ENCODE data around the gene ANO8. TPM values are rescaled to one million over a fixed set of nuclear protein-coding genes. Genes with fewer than 3 reads are reported as not detected.

The ANO8 gene
- total and polyA plus RNA-seq, 2 of the 13 experiments (the other 11 are each of a cell fraction or from before 2014, with no cell fraction given) = 1.8 to 3.5 TPM

- TF ChIP-seq ZNF318 (CRISPR knock-in tag; IDR thresholded peaks at IDR 0.05) (peak; percentile 47; the same call in 1 of the 2 replicates), ZNF143 (CRISPR knock-in tag; IDR thresholded peaks at IDR 0.05) (0 out of 2 replicates have a peak, but pooled peaks have one; percentile 18), ZNF414 (CRISPR knock-in tag; IDR thresholded peaks at IDR 0.05) (0 out of 2 replicates have a peak, but pooled peaks have one; percentile 57), EEA1 (CRISPR knock-in tag; IDR thresholded peaks at IDR 0.05; ENCODE audit: borderline replicate concordance) (0 out of 2 replicates have a peak, but pooled peaks have one; percentile 41), SP4 (CRISPR knock-in tag; IDR thresholded peaks at IDR 0.05) (peak; percentile 42; the same call in 1 of the 2 replicates), TBP (CRISPR knock-in tag; IDR thresholded peaks at IDR 0.05) (no peak), BCL6 (CRISPR knock-in tag; IDR thresholded peaks at IDR 0.05) (0 out of 2 replicates have a peak, but pooled peaks have one; percentile 18), ZNF552 (CRISPR knock-in tag; IDR thresholded peaks at IDR 0.05; ENCODE audit: borderline replicate concordance) (0 out of 2 replicates have a peak, but pooled peaks have one; percentile 48), KLF16 (CRISPR knock-in tag; IDR thresholded peaks at IDR 0.05) (peak in 1 of 2 experiments; percentile 50; a peak in 1 of 4 replicates), ZNF564 (CRISPR knock-in tag; IDR thresholded peaks at IDR 0.05) (no peak), KDM3A (CRISPR knock-in tag; IDR thresholded peaks at IDR 0.05; ENCODE audit: low read depth) (peak; percentile 67; the same call in 1 of the 2 replicates), ZSCAN30 (CRISPR knock-in tag; IDR thresholded peaks at IDR 0.05) (no peak), ZNF503 (CRISPR knock-in tag; IDR thresholded peaks at IDR 0.05) (0 out of 2 replicates have a peak, but pooled peaks have one; percentile 38), TARDBP (CRISPR knock-in tag; IDR thresholded peaks at IDR 0.05) (0 out of 2 replicates have a peak, but pooled peaks have one; percentile 26), ZFP91 (CRISPR knock-in tag; IDR thresholded peaks at IDR 0.05; ENCODE audit: borderline replicate concordance) (peak; percentile 76; the same call in 1 of the 2 replicates), IRF2 (CRISPR knock-in tag; IDR thresholded peaks at IDR 0.05) (no peak; the same call in 1 of the 2 replicates)
Observed at GRCh38 chr19:17282488-17283125, 52.0 kb downstream of the ANO8 start (continued).
